HG03095 (cell line): Measurements from ENCODE around the gene TTLL6.
"Not testable (repeated sequence)": the region's sequence is repeated elsewhere in the genome, so short reads cannot be mapped to it uniquely, and the experiment has no call there.

Source experiments
- ATAC-seq: cut with Tn5 transposase; IDR thresholded peaks from one replicate; pipeline ENCODE4 v1.9.1; 2021; ENCODE audit warnings: moderate library complexity; ENCODE audit not compliant: unreplicated experiment

Gene TTLL6

GRCh38 chr17:48724251-48725003, 92.6 kb downstream of the TTLL6 start:
- no peak for ATAC-seq

GRCh38 chr17:48723423-48724250, 93.4 kb downstream of the TTLL6 start:
- ATAC-seq: no peak

GRCh38 chr17:48722915-48723422, 94.1 kb downstream of the TTLL6 start, which contains the start of gene PRAC2:
PRAC2 (plus strand) TSS chr17:48723185; CDS start chr17:48724411, 1,226 bp downstream.
- no peak for ATAC-seq

GRCh38 chr17:48722201-48722907, 94.7 kb downstream of the TTLL6 start, which contains the start of gene PRAC1:
PRAC1 (minus strand) TSS chr17:48722518; CDS start chr17:48722392, 126 bp downstream.
- ATAC-seq: no peak

- no peak for ATAC-seq
These were observed 96.0 kb downstream of the TTLL6 start for GRCh38 chr17:48721009-48721402.

- ATAC-seq: no peak
These were observed 96.6 kb downstream of the TTLL6 start for GRCh38 chr17:48720266-48721008.

- ATAC-seq: no peak
These were observed 97.3 kb downstream of the TTLL6 start for GRCh38 chr17:48719642-48720265.

- no peak for ATAC-seq
These were observed 98.0 kb downstream of the TTLL6 start for GRCh38 chr17:48718761-48719641.

- no peak for ATAC-seq
These were observed 98.7 kb downstream of the TTLL6 start for GRCh38 chr17:48718227-48718760.

- ATAC-seq: no peak
These were observed 99.4 kb downstream of the TTLL6 start for GRCh38 chr17:48717367-48718226.

- ATAC-seq: not testable (repeated sequence)
These were observed 100.5 kb downstream of the TTLL6 start for GRCh38 chr17:48716549-48716948.

- no peak for ATAC-seq
These were observed 101.3 kb downstream of the TTLL6 start for GRCh38 chr17:48715496-48716399.
